GM19468 (cell line): ENCODE data around the gene SHC2.

Source experiments
- ATAC-seq: cut with Tn5 transposase; IDR thresholded peaks from one replicate; pipeline ENCODE4 v1.9.1; 2021; ENCODE audit warnings: mild to moderate bottlenecking, moderate library complexity, moderate number of reproducible peaks; ENCODE audit not compliant: unreplicated experiment; ENCODE audit errors: extremely low read depth

The SHC2 gene

GRCh38 chr19:410243-410781 lies 50.5 kb downstream of the SHC2 start:
- no peak for ATAC-seq

GRCh38 chr19:409516-410242 lies 51.2 kb downstream of the SHC2 start:
- ATAC-seq, result no peak

DNA sequence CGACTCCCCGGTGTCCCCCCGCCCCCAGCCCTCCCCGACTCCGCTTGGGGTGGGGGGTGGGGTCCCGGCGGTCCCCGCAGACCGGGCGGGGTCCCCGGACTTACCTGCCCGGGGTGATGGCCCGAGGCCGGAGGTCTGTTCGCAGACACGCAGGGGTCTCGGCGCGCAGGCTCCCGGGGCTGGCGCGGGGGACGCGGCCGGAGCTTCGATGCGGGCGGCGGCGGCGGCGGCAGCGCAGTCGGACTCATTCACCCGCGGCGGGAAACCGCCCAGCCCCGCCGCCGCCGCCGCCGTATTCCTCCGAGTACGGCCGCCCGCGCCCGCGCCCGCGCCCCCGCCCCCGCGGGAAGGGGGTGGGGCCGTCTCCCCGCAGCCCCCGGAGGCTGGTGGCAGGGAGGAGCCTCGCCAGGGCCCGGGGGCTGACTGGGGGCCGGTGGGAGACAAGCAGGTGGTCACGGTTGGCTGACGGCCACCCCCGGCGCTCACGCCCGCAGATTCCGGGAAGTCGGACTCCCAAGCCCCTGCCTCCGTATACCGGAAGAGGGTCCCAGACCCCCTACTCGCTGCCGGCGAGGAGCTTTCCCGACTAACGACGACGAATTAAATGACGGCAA lies 51.8 kb downstream of the SHC2 start, which contains the start of gene C2CD4C:
Gene C2CD4C (minus strand): TSS at position 246 of the 614 bp plus-strand sequence. CDS start 786 bp downstream, outside the sequence.
- no peak for ATAC-seq

GRCh38 chr19:408441-408901 lies 52.4 kb downstream of the SHC2 start:
- ATAC-seq, result no peak

GRCh38 chr19:407511-408440 lies 53.1 kb downstream of the SHC2 start:
- ATAC-seq, result no peak

- ATAC-seq, result no peak
Measured at GRCh38 chr19:406971-407510, 53.8 kb downstream of the SHC2 start.

- ATAC-seq, result no peak
Measured at GRCh38 chr19:406135-406781, 54.6 kb downstream of the SHC2 start.

- ATAC-seq, result no peak
Measured at GRCh38 chr19:405121-405965, 55.5 kb downstream of the SHC2 start.

- ATAC-seq, result no peak
Measured at GRCh38 chr19:403221-404027, 57.4 kb downstream of the SHC2 start.

DNA sequence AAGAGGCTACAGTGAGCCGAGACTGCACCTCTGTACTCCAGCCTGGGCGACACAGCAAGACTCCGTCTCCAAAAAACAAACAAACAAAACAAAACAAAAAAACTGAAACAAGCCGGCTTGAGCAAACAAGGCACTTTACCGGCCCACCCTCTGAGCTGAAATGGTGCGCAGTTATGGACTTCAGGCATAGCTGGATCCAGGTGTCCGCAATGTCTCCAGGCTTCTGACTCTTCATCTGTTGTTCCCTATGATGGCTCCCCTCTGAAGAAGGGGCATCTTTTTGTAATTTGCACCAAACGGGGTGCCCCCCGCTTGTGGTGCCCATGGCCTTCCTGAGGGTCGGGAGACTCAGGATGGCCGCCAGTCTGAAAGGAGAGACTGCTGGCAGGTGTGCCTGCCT lies 58.0 kb downstream of the SHC2 start:
- ATAC-seq, result no peak

- ATAC-seq, result no peak
Measured at GRCh38 chr19:401866-402511, 58.8 kb downstream of the SHC2 start.

- ATAC-seq, result no peak
Measured at GRCh38 chr19:400976-401865, 59.6 kb downstream of the SHC2 start.

- no peak for ATAC-seq
Measured at GRCh38 chr19:399370-399769, 61.5 kb downstream of the SHC2 start.

GRCh38 chr19:398719-399118 lies 62.1 kb downstream of the SHC2 start:
- ATAC-seq, result no peak

GRCh38 chr19:397941-398706 lies 62.7 kb downstream of the SHC2 start:
- ATAC-seq, result no peak

GRCh38 chr19:397321-397720 lies 63.5 kb downstream of the SHC2 start:
- ATAC-seq, result no peak
